Sigmoid colon (tissue), 7 donors: ENCODE data around the gene SPDYE1. TPM values are rescaled to one million over a fixed set of nuclear protein-coding genes. Genes with fewer than 3 reads are reported as not detected.

Experiments
- DNase-seq: peaks from one replicate; pipeline ENCODE4 v3.0.0-alpha.2; 2019
- H3K27ac ChIP-seq, 4 donors: fragments of 200-600 bp; sonication (generic); one replicate each; pipeline ENCODE4 v1.5.1; 2016 to 2019; ENCODE audit warnings: mild to moderate bottlenecking in 1 of 4
- H3K27me3 ChIP-seq, 3 donors: fragments of 200-600 bp; sonication (generic); one replicate each; pipeline ENCODE4 v1.5.1; 2019; ENCODE audit warnings: mild to moderate bottlenecking in 1 of 3
- H3K36me3 ChIP-seq, 4 donors: fragments of 200-600 bp; sonication (generic); one replicate each; pipeline ENCODE4 v1.5.1; 2016 to 2019
- H3K4me1 ChIP-seq, 4 donors: fragments of 200-600 bp; sonication (generic); one replicate each; pipeline ENCODE4 v1.5.1; 2017 to 2019
- H3K4me3 ChIP-seq, 4 donors: fragments of 200-600 bp; sonication (generic); one replicate each; pipeline ENCODE4 v1.5.1; 2017 to 2019; ENCODE audit warnings: mild to moderate bottlenecking in 2 of 4, moderate library complexity in 1 of 4
- H3K9me3 ChIP-seq, 4 donors: fragments of 200-600 bp in 3 of 4; sonication (generic) in 3 of 4; one replicate each; pipeline versions ENCODE4 v1.5.1 to v1.6.1; 2013 to 2019
- CTCF ChIP-seq, 4 experiments: fragments of 450-650 bp in 3 of 4; fragments of 200-600 bp in 1 of 4; IDR thresholded peaks; one replicate each; pipeline ENCODE4 v1.5.1; 2016 to 2019; ENCODE audit warnings: antibody characterized with exemption in 4 of 4, mild to moderate bottlenecking in 3 of 4, moderate library complexity in 2 of 4
- EP300 ChIP-seq, 4 donors: sonication (generic); formaldehyde crosslinking; IDR thresholded peaks; one replicate each; pipeline ENCODE4 v1.6.1; 2017; ENCODE audit warnings: antibody characterized with exemption in 4 of 4
- POLR2A ChIP-seq, 2 donors: fragments of 450-650 bp; IDR thresholded peaks; one replicate each; pipeline ENCODE4 v1.6.1; 2016; ENCODE audit warnings: antibody characterized with exemption in 2 of 2, mild to moderate bottlenecking in 2 of 2, moderate library complexity in 2 of 2
- POLR2AphosphoS5 ChIP-seq, 4 donors: sonication (generic); formaldehyde crosslinking; IDR thresholded peaks; one replicate each; pipeline ENCODE4 v1.6.1; 2017; ENCODE audit warnings: antibody characterized with exemption in 4 of 4
- WGBS, 2 donors: extraction: QIAGEN DNeasy Blood & Tissue Kit; methylation state at CpG; one replicate each; pipeline ENCODE4 v1.1.7; 2013; 5-methylcytosine and 5-hydroxymethylcytosine counted together
- intact Hi-C: fragments of 100-400 bp; cut with DNase I; formaldehyde crosslinking; loops from one replicate; pipeline ENCODE4 v1.15.1; 2023
- polyA plus RNA-seq, 3 donors: library from polyadenylated mRNA; stranded (reverse); fragments of 200-250 nt; gene quantifications; one replicate each; pipeline ENCODE4 v1.2.3, GENCODE V29; 2013
- total RNA-seq, 4 donors: library from RNA; depleted of rRNA; stranded (reverse); fragments of >200 nt; gene quantifications; one replicate each; pipeline ENCODE4 v1.1.0, GENCODE V29; 2016
- donor health status: healthy with polysubstance abuse.
- donor health status: Bipolar disorder and iron deficiency.
- donor health status: healthy.

SPDYE1 gene
- total and polyA plus RNA-seq, 7 donors = not detected

GRCh38 chr7:44043902-44044301 lies 46.2 kb downstream of the SPDYE1 start:
- peaks cover 0 to 42% (median 35%) of the 10 kb centered on the region in 4 donors for H3K4me1 ChIP-seq
- DNase-seq = no peak

GRCh38 chr7:44044315-44045225 lies 46.9 kb downstream of the SPDYE1 start, which contains the start of gene DBNL:
Gene DBNL, plus strand, starts transcription at chr7:44044702. Its CDS starts 36 bp downstream, at chr7:44044738.
- H3K27me3 ChIP-seq = no peaks in the 10 kb centered on the region
- peak; percentile 76 to 93 (median 88) for TF ChIP-seq POLR2AphosphoS5 (IDR thresholded peaks at IDR 0.05)
- no peak for TF ChIP-seq EP300 (IDR thresholded peaks at IDR 0.05)
- no peak for TF ChIP-seq CTCF (IDR thresholded peaks at IDR 0.05)
- TF ChIP-seq POLR2A (IDR thresholded peaks at IDR 0.05) = peak; percentile 63 to 89
- intact Hi-C loops = loop anchor here (2.0 to 5.0 kb wide), 3 partner anchors 26 to 448 kb away; partner anchors contain the start of genes NUDCD3 and POLM
- DNase-seq = peak; percentile 96
- 0 to 1% methylated on average over 74 of the region's 74 CpGs for WGBS, 2 donors
- peak within 1 kb of the TSS; percentile 79 to 99 (median 94) for H3K4me3 ChIP-seq
- no peaks in the 10 kb centered on the region for H3K9me3 ChIP-seq
- H3K36me3 ChIP-seq = peaks cover 0 to 16% (median under 1%) of the 10 kb centered on the region in 4 donors
- H3K4me1 ChIP-seq = peaks cover 0 to 48% (median 35%) of the 10 kb centered on the region in 4 donors
- peak within 1 kb of the TSS; percentile 86 to 91 (median 88) for H3K27ac ChIP-seq

More at GRCh38 chr7:44043902-44044301, 46.2 kb downstream of the SPDYE1 start:
- no peak for TF ChIP-seq POLR2A (IDR thresholded peaks at IDR 0.05)
- TF ChIP-seq POLR2AphosphoS5 (IDR thresholded peaks at IDR 0.05) = no peak
- no peak for TF ChIP-seq CTCF (IDR thresholded peaks at IDR 0.05)
- TF ChIP-seq EP300 (IDR thresholded peaks at IDR 0.05) = no peak
- Histone ChIP-seq H3K27ac (peak overlapping the region; percentile 86 to 91 (median 88)), H3K27me3 (no peaks in the 10 kb centered on the region), H3K4me3 (peak overlapping the region; percentile 79 to 99 (median 94)), H3K9me3 (no peaks in the 10 kb centered on the region), H3K36me3 (peaks cover 0 to 13% (median 0%) of the 10 kb centered on the region in 4 donors)
- WGBS, 2 donors = 10 to 15% methylated on average over 8 of the region's 8 CpGs
- intact Hi-C loops = loop anchor here (2.0 to 5.0 kb wide), 3 partner anchors 25 to 448 kb away; partner anchors contain the start of genes NUDCD3 and POLM

GRCh38 chr7:44045226-44046014 lies 47.7 kb downstream of the SPDYE1 start:
- Histone ChIP-seq H3K27me3 (no peaks in the 10 kb centered on the region), H3K4me3 (peak overlapping the region; percentile 79 to 99 (median 94)), H3K4me1 (peaks cover 0 to 49% (median 34%) of the 10 kb centered on the region in 4 donors), H3K9me3 (no peaks in the 10 kb centered on the region), H3K36me3 (peaks cover 0 to 25% (median 8%) of the 10 kb centered on the region in 4 donors), H3K27ac (peak overlapping the region; percentile 86 to 91 (median 88))
- TF ChIP-seq POLR2A (IDR thresholded peaks at IDR 0.05) (no peak), CTCF (IDR thresholded peaks at IDR 0.05) (no peak), POLR2AphosphoS5 (IDR thresholded peaks at IDR 0.05) (no peak), EP300 (IDR thresholded peaks at IDR 0.05) (no peak)
- intact Hi-C loops = loop anchor here (2.0 kb wide), 2 partner anchors 27 to 37 kb away; partner anchors contain the start of gene POLM
- WGBS, 2 donors = 23 to 29% methylated on average over 15 of the region's 15 CpGs
- no peak for DNase-seq

GRCh38 chr7:44046321-44047061 lies 48.8 kb downstream of the SPDYE1 start:
- intact Hi-C loops = no loop called here
- no peak overlapping the region for H3K4me3 ChIP-seq
- WGBS, 2 donors = 57 to 74% methylated on average over 8 of the region's 8 CpGs
- H3K27ac ChIP-seq = no peak overlapping the region
- TF ChIP-seq EP300 (IDR thresholded peaks at IDR 0.05) = no peak
- TF ChIP-seq POLR2AphosphoS5 (IDR thresholded peaks at IDR 0.05) = peak in 1 of 4 donors; percentile 11
- peaks cover 0 to 45% (median 29%) of the 10 kb centered on the region in 4 donors for H3K4me1 ChIP-seq
- DNase-seq = peak; percentile 55
- H3K27me3 ChIP-seq = no peaks in the 10 kb centered on the region
- no peaks in the 10 kb centered on the region for H3K9me3 ChIP-seq
- H3K36me3 ChIP-seq = peaks cover 3 to 35% (median 18%) of the 10 kb centered on the region in 4 donors
